Activated CD8-positive, alpha-beta memory T cell treated with anti-CD3 and anti-CD28 coated beads, Interleukin-2, amount 50 U/mL, for 1 hour (primary cell): ENCODE measurements around the gene MFSD12.
"Not testable (repeated sequence)": the region's sequence is repeated elsewhere in the genome, so short reads cannot be mapped to it uniquely, and the experiment has no call there.

Source experiments
- DNase-seq: peaks from one replicate; pipeline ENCODE4 v3.0.0-alpha.2; 2020; ENCODE audit errors: extremely low read depth

Gene MFSD12

GRCh38 chr19:3536429-3537100, 20.8 kb downstream of the MFSD12 start:
- no peak for DNase-seq

GRCh38 chr19:3535981-3536380, 21.4 kb downstream of the MFSD12 start:
- DNase-seq, result no peak

- no peak for DNase-seq
Observed at GRCh38 chr19:3535563-3535965, 21.8 kb downstream of the MFSD12 start.

- no peak for DNase-seq
Observed at GRCh38 chr19:3535235-3535535, 22.2 kb downstream of the MFSD12 start.

GRCh38 chr19:3534375-3535234, 22.8 kb downstream of the MFSD12 start:
- no peak for DNase-seq

- no peak for DNase-seq
Observed at GRCh38 chr19:3533563-3534216, 23.7 kb downstream of the MFSD12 start.

GRCh38 chr19:3533033-3533432, 24.4 kb downstream of the MFSD12 start:
- no peak for DNase-seq

- DNase-seq, result no peak
Observed at GRCh38 chr19:3532154-3532786, 25.1 kb downstream of the MFSD12 start.

- DNase-seq, result no peak
Observed at GRCh38 chr19:3531716-3532115, 25.7 kb downstream of the MFSD12 start.

GRCh38 chr19:3530389-3530788, 27.0 kb downstream of the MFSD12 start:
- DNase-seq, result no peak

- DNase-seq, result not testable (repeated sequence)
Observed at GRCh38 chr19:3529299-3529698, 28.1 kb downstream of the MFSD12 start.

- no peak for DNase-seq
Observed at GRCh38 chr19:3528539-3529211, 28.7 kb downstream of the MFSD12 start.

GRCh38 chr19:3528080-3528479, 29.3 kb downstream of the MFSD12 start:
- DNase-seq, result no peak

GRCh38 chr19:3527238-3527910, 30.0 kb downstream of the MFSD12 start:
- DNase-seq, result no peak

- DNase-seq, result no peak
Observed at GRCh38 chr19:3526507-3527237, 30.7 kb downstream of the MFSD12 start.

- no peak for DNase-seq
Observed at GRCh38 chr19:3524904-3525451, 32.4 kb downstream of the MFSD12 start.

GRCh38 chr19:3524078-3524842, 33.1 kb downstream of the MFSD12 start:
- no peak for DNase-seq

- DNase-seq, result no peak
Observed at GRCh38 chr19:3523361-3524077, 33.9 kb downstream of the MFSD12 start.
